HG03378 (cell line): ENCODE measurements around the gene CEBPA.
"Not testable (repeated sequence)": the region's sequence is repeated elsewhere in the genome, so short reads cannot be mapped to it uniquely, and the experiment has no call there.

Experiments
- ATAC-seq: cut with Tn5 transposase; IDR thresholded peaks from one replicate; pipeline ENCODE4 v1.9.1; 2021; ENCODE audit warnings: mild to moderate bottlenecking, moderate library complexity; ENCODE audit not compliant: unreplicated experiment

The CEBPA gene

DNA sequence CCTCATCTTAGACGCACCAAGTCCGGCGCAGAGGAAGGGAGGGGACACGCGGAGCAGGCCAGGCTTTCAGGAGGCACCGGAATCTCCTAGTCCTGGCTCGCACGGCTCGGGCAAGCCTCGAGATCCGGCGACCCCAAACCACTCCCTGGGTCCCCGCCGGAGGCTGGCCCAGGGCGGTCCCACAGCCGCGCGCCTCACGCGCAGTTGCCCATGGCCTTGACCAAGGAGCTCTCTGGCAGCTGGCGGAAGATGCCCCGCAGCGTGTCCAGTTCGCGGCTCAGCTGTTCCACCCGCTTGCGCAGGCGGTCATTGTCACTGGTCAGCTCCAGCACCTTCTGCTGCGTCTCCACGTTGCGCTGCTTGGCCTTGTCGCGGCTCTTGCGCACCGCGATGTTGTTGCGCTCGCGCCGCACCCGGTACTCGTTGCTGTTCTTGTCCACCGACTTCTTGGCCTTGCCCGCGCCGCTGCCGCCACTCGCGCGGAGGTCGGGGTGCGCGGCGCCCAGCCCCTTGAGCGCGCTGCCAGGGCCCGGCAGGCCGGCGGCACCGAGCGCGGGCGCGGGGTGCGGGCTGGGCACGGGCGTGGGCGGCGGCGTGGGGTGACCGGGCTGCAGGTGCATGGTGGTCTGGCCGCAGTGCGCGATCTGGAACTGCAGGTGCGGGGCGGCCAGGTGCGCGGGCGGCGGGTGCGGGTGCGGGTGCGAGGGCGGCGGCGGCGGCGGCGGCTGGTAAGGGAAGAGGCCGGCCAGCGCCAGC, 1.0 kb downstream of the CEBPA start:
- ATAC-seq = no peak

DNA sequence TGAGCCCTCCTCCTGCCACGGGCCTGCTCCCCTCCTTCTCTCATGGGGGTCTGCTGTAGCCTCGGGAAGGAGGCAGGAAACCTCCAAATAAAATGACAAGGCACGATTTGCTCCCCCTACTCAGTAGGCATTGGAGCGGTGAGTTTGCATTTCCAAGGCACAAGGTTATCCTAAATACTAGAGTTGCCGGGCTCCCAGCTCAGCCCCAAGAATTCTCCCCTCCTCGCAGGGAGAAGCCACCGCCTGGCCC, 1.5 kb downstream of the CEBPA start:
- no peak for ATAC-seq

DNA sequence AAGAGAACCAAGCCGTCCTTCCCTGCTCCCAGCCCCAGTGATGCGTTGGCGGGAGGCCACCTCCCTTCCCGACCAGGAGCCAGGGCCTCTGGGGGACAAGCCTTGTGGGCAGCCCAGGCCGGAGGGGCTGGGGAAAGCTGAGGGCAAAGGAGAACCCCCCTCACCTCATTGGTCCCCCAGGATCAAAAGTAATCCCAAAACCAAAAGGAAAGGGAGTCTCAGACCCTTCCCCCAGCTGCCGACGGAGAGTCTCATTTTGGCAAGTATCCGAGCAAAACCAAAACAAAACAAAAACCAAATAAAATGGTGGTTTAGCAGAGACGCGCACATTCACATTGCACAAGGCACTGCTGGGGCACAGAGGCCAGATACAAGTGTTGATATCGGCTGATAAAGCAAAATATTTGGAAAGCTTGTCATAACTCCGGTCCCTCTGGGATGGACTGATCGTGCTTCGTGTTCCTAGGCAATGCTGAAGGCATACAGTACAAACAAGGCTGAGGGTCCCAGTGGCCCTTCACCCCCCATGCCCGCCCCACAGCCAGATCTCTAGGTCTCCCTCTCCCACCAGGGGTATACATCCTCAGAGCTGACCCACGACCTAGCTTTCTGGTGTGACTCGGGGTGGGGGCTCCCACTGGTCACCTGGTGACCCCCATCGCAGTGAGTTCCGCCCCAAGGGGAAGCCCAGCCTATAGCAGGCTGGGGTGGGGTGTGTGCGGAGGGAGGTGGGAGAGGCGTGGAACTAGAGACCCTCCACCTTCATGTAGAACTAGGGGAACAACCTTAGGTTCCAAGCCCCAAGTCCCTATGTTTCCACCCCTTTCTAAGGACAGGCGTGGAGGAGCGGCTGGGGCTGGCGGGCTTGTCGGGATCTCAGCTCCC, 2.1 kb downstream of the CEBPA start:
- no peak for ATAC-seq

DNA sequence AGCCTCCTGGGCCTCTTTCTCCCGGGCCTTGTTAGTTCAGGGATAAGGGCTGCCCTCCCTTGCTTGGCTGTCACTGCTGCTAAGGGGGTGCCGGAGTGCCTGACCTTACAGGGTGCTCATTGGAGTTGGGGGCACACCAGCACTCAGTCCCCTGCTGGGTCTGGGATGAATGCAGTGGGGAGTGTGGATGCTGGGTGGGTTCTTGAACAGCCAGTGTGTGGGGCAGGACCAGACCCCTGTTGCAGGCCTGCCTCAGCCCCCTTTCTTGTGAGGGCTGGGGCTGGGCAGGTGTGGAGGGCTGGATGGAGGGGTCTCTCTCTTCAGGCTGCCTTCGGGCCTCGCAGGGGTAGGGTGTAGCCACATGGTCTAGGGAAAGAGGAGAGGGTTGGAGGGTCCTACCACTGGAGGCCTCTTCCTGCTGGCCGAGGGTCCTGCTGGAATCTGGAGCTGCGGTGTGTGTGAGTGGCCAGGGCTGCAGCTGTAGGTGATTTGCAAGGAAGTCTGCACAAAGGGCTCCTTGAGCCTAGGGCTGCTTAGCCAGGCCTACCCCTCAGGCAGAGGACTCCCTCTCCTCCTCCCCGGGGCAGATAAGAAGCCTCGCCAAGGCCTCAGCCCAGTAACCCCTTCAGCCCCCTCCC, 3.2 kb downstream of the CEBPA start:
- ATAC-seq = no peak

DNA sequence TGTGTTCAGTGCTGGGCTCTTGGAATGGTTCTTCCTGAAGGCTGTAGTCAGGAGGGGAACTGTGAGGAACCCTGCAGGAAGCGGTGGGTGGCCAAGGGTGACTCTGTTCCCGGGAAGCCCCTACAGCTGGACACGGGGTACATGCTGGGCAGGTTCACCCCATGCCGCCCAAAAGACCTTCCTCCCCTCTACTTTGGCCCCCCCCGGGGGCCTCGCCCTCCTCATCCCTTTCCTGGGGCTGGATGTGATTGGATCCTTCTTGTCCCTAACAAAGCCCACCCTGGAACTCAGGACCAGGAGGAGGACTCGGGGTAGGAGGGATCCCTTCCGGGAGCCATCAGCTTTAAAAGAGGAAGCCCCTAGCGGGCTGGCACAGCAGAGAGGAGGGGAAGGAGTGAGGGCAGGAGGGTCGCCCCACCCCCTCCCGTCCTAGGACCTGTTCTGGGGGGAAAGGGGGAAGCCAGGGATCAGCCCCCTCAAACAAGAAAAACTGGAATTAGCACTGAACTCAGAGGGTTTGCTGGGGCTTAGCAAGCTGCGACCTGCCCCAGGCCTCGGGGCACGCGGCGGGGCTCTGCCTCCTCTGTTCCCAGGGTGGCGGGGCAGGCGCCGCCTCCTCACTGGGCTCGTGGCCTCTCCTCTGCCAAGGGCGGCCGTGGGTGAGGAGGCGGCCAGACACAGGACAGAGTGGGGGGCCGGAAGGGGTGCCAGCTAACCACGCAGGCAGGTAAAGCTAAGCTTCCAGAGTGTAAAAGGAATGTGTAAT, 4.0 kb downstream of the CEBPA start:
- ATAC-seq = no peak

DNA sequence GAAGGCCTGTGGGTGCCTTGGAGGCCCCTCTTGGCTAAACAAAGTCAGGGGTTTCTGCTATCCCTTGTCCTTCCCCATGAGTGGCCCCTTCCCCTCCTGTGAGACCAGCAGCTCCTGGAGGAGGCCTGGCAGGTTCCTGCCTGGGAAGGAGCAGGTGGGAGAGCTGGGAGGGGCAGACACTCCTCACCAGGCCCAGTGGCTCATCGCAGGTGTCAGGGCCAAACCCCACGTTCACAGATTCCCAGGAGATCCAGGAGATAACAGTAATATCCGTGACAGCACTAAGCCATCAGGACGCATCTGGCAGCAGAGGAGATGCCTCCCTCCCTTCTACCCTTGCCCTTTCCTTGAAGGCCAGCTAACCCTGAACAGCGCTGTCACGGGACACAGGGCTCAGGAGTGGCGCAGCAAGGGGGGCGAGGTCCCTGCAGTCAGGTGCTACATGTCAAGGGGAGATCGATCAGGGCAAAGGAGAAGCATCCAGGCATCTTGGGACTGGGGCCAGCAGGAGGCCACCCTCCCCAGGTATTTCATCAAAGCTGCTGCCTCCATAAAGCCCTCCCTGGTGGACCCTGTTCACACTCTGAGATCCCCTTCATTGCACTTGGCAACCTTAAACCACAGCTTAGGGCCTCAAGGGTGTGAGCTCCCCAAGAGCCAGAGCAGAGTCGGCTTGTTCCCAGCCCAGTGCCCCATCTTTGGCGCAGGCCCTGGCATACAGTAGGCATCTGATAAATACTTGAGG, 4.8 kb downstream of the CEBPA start:
- ATAC-seq = no peak

DNA sequence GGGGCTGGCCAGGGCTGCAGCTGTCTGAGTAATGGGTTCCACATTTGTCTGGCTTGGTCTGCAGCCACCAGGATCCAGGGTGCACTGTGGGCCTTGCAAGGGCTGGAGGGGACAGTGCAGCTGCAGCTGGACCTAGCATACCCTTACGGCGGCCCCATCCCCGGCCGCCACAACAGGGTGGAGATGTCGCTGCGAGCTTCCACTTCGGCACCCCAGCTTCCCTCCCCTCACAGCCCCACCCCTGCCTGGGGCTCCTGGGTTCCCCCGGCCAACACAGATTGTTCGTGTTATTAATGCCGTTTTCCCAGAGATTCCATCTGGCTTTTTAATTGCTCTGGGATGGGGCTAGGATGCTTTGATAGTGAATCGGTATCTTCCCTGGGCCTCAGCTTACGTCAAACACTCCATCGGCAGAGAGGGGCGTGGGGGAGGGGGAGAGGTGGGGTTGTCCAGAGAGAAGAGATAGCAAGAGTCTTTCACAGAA, 5.8 kb downstream of the CEBPA start:
- no peak for ATAC-seq

DNA sequence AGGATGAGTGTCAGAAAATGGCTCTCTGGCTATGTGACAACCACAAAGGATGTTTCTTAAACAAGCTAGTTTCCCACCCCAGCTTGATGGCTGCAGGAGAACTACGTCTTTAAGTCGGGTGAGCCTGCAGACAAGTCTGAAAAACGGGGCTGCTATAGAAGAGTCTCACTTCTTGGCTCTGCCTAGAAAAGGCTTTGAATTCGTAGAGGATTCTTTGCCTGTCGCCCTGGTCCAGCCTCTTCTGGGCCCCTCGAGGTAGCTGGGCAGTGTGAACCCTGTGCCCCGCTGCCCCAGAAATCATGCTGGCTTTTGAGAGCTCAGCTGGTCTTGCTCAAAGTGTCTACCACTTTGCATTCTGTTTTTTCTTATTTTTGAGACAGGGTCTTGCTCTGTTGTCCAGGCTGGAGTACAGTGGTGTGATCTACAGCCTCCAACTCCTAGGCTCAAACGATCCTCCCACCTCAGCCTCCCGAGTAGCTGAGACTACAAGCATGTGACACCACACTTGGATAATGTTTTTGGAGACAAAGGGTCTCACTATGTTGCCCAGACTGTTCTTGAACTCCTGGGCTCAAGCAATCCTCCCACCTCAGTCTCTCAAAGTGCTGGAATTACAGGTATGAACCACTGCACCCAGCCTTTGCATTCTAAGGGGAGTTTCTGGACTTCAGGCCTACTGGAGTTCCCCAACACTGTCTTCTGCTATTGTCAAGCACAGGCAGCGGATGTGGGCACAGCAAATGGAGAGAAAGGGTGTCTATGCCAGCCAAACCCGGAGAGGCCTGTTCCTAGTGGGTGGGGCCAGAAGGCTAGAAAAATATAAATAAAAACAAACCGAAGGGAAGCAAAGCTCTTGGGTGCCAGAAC, 6.5 kb downstream of the CEBPA start:
- no peak for ATAC-seq

DNA sequence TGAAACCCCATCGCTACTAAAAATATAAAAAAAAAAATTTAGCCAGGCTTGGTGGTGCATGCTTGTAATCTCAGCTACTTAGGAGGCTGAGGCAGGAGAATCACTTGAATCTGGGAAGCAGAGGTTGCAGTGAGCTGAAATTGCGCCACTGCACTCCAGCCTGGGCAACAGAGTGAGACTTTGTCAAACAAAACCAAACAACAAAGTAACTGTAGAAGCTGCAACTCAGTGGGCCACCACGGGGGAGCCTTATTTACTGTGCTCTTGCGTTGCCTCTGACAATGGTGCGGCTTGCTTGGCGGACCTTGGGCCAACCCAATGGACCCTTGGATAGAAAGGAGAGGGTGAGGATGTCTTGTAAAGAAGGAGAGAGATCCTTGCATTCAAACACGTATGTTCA, 7.3 kb downstream of the CEBPA start:
- not testable (repeated sequence) for ATAC-seq

DNA sequence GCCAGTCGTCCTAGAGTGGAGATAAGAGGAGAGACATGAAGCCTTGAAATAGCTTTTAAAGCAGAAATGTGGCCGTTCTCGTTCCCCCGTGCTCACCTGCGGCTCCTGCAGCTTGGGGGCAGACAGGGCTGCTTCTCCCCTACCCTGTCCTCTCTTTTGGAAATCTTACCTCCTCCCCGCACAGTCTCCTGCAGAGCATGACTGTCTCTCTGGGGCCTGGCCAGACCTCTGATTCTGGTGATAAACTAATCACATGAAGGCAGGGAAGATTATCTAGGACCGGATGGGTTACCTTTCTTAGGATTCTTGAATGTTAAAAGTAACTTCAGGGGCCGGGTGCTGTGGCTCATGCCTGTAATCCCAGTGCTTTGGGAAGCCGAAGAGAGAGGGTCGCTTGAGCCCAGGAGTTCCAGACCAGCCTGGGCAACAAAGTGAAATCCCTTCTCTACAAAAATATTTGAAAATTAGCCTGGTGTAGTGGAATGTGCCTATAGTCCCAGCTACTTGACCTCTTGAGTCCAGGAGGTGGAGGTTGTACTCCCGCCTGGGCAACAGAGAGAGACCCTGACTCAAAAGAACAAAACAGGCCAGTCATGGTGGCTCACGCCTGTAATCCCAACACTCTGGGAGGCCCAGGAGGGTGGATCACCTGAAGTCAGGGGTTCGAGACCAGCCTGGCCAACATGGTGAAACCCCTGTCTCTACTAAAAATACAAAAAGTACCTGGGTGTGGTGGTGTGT, 8.1 kb downstream of the CEBPA start:
- ATAC-seq = no peak

DNA sequence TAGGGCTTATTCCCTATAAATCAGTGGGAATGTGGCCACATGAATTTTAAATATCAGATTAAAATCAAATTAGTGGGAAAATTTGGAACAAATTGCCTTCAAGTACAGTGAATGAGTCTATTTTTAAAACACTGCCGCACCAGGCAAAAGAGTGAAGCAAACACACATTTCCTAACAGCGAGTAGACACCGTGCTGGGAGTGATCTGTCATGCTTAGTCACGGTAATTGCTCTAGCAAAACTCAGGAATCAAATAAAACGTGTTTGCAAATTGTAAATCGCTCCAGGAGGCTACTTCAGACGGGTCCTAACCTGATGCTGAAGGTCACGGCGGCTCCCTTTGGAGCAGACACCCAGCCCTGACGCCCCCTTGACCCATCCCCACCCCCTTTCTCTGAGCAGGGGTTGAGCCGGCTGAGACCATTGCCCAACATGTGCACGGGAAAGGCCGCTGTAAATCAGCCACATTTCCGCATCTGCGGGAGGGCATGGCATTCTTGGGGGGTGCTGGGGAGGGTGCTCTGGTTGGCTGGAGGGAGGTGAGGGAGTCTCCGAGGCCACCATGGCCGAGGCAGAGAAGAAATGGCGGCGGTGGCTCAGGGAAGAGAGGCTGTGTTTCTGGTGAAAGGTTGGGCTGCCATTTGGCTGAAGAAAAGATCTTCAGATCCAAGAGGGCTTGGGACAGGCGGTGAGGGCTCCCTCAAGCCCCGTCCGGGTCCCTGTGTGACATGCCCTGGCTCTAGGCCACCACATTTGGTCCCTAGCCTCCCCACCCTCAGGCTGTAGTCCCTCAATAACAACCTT, 8.9 kb downstream of the CEBPA start:
- no peak for ATAC-seq

DNA sequence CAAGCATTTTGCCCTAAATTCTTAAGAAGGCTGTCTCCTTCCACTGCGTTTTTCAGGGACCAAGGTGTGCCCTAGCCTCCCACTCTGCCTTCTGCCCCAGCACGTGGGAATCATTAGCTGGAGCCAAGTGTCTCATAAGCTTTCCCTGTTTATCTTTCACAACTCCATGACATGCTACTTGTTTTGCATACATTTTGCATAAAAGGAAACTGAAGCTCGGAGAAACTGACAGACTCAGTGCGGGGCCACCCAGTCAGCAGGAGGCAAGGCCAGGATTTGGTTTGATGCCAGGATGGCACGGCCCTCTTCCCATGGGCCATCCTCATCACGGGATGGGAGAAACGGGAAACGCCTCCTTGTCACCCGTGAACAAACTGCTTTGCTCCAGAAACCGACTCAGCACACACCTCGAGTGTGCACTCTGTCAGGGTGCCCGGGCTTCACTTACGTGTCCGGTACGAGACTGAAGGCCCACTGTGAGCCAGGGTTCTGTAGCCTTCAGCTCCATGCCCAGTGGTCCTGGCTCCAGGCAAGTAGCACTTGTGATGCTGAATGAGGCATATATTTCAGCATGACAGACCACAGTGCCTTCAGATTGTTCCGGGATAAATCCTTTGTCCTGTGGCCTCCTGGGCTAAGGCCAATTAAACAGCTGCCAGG, 9.6 kb downstream of the CEBPA start:
- no peak for ATAC-seq

DNA sequence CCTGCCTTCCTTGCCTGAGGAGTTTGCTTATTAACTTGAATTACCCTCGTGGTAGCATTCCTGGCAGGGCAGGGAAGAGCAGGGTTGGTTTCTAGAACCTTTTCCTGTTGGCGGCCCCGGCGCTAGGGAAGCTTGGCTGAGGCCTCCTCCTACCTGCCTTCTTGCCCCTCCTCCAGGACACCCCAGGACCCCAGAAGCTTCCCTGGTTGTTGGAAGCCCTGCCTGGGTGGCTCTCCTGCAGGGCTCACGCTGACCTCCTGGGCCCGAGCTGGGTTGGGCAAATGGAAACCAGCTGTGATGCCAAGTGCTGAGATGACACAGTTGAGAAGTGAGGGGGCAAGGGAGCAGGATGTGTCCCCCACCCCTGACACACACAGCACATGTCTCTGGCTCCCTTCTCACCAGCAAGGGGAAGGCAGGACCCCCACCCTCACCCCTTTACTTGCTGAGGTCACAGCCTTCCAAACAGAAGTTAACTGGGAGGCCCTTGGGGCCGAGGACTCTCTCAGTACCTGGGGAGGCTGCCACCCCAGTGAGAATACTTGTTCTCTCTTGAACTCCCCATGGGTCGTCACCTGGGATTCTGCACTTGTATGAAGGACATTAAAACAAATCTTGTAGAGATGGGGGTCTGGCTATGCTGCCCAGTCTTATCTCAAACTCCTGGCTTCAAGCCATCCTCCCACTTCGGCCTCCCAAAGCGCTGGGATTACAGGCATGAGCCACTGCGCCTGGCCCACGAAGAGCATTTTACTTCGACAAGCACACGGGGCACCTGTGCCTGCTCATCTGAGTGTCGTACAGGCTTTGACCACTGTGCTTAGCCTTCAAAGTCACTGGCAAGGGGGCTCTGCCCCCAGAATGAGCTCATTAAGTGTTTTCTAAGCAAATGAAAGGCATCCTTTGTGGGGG, 10.5 kb downstream of the CEBPA start:
- no peak for ATAC-seq

DNA sequence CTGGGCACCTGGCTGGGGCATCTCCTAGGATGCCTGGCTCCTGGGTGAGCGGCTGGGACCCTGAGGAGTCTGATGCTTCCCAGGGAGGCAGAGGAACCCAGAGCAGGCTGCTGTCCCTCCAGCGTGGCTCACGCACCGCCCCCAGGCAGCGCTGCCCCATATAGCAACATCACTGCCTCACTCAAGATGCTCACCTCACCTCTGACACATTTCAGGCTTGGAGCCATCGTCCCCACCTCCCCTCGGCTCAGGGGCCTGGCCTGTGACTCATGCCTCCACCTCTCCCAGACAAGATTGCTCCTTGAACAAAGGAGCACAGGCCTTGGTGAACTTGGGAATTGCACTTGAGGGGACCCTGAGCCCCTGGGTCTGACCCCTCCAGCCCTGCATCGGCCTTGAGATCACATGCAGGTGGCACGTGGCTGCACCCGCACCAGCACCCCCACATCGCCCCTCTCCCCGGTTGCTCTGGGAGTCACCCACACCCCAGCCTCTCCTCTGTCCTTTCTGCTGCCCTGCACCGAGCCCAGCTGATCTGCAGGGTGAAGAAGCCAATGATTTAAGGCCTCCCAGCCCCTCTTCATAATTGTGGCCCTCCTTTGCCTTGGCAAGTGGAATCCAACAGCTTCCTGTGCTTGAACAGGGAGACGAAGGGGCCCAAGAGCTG, 11.2 kb downstream of the CEBPA start:
- no peak for ATAC-seq

DNA sequence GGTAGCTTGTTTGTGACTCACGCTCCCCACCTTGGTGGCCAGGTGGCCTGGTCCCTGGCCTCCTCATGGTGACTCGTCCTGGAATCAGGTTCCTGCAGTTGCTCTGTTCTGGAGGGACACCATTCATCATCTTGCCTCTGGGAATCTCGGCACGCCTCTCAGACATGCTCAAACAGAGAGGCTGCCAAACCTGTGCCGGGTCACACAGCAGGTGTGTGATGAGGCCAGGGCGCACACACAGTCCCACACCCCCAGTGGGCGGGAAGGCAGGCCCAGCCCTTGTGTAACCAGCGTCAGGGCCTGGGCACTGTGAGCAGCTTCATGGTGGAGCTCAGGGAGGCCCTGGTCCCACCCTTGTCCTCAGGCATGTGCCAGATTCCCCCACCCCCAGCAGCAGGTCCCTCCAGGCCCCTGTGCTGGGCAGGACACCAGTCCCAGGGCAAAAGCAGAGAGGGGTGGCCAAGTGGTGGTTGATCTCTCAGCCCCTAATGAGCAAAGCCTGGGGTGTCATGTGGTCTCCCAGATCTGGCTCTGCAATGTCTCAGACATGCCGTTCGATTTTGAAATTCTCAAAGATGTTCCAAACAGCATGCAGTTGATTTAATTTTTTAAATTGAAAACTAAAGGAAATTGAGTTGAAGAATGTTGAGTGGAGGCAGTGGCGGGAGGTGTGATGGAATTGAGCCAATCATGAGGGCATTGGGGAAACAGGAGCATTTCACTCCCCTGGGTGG, 12.1 kb downstream of the CEBPA start:
- no peak for ATAC-seq
